Hematopoietic multipotent progenitor cell treated with erythropoietin and hydrocortisone succinate and interleukin-3 and kit ligand, for 8 days (in vitro differentiated cells): Measurements from ENCODE around the gene ABCC6.
A peak's percentile ranks its signal among the peaks of the same experiment; 100 is the strongest.
"Not testable (repeated sequence)": the region's sequence is repeated elsewhere in the genome, so short reads cannot be mapped to it uniquely, and the experiment has no call there.

ENCODE experiments used
- DNase-seq: peaks from one replicate; pipeline ENCODE4 v3.0.0-alpha.2; 2015

The ABCC6 gene

GRCh38 chr16:16158741-16159374 lies 64.4 kb downstream of the ABCC6 start:
- no peak for DNase-seq

GRCh38 chr16:16158082-16158658 lies 65.1 kb downstream of the ABCC6 start:
- DNase-seq: no peak

- no peak for DNase-seq
Measured at GRCh38 chr16:16157166-16157565, 66.1 kb downstream of the ABCC6 start.

GRCh38 chr16:16155234-16155633 lies 68.1 kb downstream of the ABCC6 start:
- no peak for DNase-seq

GRCh38 chr16:16154281-16154951 lies 68.9 kb downstream of the ABCC6 start:
- peak; percentile 94 for DNase-seq

GRCh38 chr16:16153000-16153399 lies 70.3 kb downstream of the ABCC6 start:
- not testable (repeated sequence) for DNase-seq

- no peak for DNase-seq
Measured at GRCh38 chr16:16151315-16151714, 72.0 kb downstream of the ABCC6 start.

- DNase-seq: no peak
Measured at GRCh38 chr16:16150878-16151152, 72.5 kb downstream of the ABCC6 start.

- no peak for DNase-seq
Measured at GRCh38 chr16:16150117-16150877, 73.0 kb downstream of the ABCC6 start.

GRCh38 chr16:16149710-16150116 lies 73.6 kb downstream of the ABCC6 start:
- DNase-seq: no peak

GRCh38 chr16:16148755-16149154 lies 74.5 kb downstream of the ABCC6 start:
- DNase-seq: no peak

GRCh38 chr16:16148000-16148599 lies 75.2 kb downstream of the ABCC6 start:
- not testable (repeated sequence) for DNase-seq

GRCh38 chr16:16147316-16147999 lies 75.8 kb downstream of the ABCC6 start:
- no peak for DNase-seq

- DNase-seq: no peak
Measured at GRCh38 chr16:16146380-16147315, 76.6 kb downstream of the ABCC6 start.

- no peak for DNase-seq
Measured at GRCh38 chr16:16145286-16145685, 78.0 kb downstream of the ABCC6 start.

GRCh38 chr16:16144416-16144815 lies 78.9 kb downstream of the ABCC6 start:
- no peak for DNase-seq

- no peak for DNase-seq
Measured at GRCh38 chr16:16143931-16144330, 79.4 kb downstream of the ABCC6 start.

GRCh38 chr16:16143038-16143763 lies 80.1 kb downstream of the ABCC6 start:
- peak; percentile 73 for DNase-seq

GRCh38 chr16:16141784-16142396 lies 81.4 kb downstream of the ABCC6 start:
- no peak for DNase-seq

GRCh38 chr16:16141141-16141540 lies 82.2 kb downstream of the ABCC6 start:
- no peak for DNase-seq
